Astrocyte (in vitro differentiated cells and primary cell): ENCODE measurements around the gene SLC38A8.

Experiments
- EZH2 ChIP-seq: IDR thresholded peaks from 2 replicates; pipeline ENCODE4 v1.6.1; 2012; ENCODE audit warnings: mild to moderate bottlenecking, low read length, inconsistent platforms; ENCODE audit not compliant: insufficient read depth
- TF ChIP-seq, protein P1 (sequence below): IDR thresholded peaks from 2 replicates; pipeline ENCODE4 v1.5.1; 2011; ENCODE audit warnings: low read depth, mild to moderate bottlenecking, inconsistent platforms, low read length, moderate library complexity; ENCODE audit not compliant: insufficient read depth

DNA sequence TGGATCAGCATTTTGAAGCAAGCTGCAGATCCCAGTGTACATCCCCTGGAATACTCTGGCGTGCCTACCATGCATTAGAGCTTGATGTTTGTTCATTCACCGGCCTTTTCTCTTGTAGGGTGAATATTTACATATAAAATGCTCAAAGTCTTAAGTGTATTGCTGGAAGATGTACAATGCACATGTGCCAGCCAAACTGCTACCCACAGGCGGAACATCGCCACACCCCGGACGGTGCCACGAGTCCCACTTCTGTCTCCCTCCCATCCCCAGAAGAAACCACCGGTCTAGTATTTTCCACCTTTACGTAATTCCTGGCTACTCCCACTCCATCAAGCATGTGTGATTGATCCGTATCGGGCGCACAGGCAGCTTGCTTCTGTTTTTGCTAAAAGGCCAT, 4.1 kb downstream of the SLC38A8 start:
- TF ChIP-seq, protein P1, sequence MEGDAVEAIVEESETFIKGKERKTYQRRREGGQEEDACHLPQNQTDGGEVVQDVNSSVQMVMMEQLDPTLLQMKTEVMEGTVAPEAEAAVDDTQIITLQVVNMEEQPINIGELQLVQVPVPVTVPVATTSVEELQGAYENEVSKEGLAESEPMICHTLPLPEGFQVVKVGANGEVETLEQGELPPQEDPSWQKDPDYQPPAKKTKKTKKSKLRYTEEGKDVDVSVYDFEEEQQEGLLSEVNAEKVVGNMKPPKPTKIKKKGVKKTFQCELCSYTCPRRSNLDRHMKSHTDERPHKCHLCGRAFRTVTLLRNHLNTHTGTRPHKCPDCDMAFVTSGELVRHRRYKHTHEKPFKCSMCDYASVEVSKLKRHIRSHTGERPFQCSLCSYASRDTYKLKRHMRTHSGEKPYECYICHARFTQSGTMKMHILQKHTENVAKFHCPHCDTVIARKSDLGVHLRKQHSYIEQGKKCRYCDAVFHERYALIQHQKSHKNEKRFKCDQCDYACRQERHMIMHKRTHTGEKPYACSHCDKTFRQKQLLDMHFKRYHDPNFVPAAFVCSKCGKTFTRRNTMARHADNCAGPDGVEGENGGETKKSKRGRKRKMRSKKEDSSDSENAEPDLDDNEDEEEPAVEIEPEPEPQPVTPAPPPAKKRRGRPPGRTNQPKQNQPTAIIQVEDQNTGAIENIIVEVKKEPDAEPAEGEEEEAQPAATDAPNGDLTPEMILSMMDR = no peak
- TF ChIP-seq EZH2 = no peak
